GM18951 (cell line): ENCODE measurements around the gene PHOX2A.

ENCODE experiments used
- POLR2A ChIP-seq: IDR thresholded peaks from 4 replicates; pipeline ENCODE4 v1.6.1; 2011; ENCODE audit warnings: mild to moderate bottlenecking; ENCODE audit not compliant: insufficient read length, insufficient read depth; ENCODE audit errors: extremely low read depth
- in situ Hi-C: fragments of 300-500 bp; cut with MboI; formaldehyde crosslinking; loops from one replicate; pipeline ENCODE4 v1.12.0; 2022; ENCODE audit warnings: low sequenced_read_pairs, mixed read lengths, inconsistent platforms; ENCODE audit not compliant: unreplicated experiment

The PHOX2A gene

DNA sequence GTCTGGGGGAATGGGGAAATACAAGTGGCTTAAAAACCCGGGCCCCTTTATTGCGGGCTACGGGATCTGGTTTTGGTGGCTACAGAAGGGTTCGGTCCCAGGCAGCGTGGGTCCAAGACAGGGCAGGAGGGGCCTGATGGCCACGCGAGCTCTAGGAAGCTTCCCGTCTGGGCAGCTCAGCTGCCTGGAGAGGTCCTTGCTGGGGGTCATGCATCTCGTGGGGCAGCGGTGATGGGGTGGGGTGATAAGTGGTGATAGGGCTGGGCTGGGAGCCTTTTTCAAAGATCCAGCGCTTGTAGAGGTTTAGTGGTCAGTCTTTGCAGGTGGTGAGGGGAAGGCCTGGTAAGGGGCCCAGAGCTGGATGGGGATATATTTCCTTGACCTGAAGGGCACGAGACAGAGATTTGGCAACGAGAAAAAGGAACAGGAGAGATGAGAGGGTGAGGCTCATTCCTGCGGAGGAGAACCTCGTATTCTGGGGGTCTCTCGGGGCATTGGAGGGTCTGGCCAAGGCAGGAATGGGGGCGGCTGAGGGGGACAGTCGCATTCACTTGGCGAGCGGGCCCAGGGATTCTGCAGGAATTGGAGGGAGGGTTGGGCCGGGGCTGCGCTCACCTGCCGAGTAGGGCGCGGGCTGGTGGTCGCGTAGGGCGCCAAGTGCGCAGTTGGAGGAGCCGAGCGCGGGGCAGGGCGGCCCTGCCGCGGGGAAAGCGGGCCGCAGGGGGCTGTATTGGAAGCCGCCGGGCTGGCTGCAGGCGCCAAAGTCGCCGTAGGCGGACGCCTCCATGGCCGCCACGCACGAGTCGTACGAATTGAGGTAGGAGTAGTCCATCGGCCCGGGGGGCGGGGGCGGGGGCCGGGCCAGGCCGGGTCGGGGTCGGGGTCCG, 560 bp downstream of the PHOX2A start:
- no peak for TF ChIP-seq POLR2A
- in situ Hi-C loops: no loop called here

DNA sequence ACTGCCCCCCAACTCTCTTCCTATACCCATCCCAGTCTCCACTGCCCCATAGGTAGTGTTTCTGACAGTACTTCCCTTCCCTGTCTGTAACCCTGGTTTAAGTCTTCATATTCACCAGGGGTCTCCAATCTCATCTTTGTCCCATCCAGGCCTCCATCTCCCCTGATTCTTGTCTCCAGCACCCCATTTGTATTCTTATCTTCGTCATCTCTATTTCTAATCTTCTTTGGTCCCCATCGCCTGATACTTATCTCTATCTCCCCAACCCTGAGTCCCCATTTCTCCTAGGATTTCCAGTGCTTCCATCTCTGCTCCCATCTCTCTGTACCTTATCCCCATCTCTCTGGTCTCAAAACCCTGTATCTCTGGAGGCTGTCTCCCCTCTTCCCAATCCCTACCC, 1.8 kb downstream of the PHOX2A start:
- TF ChIP-seq POLR2A: no peak
- in situ Hi-C loops: no loop called here

DNA sequence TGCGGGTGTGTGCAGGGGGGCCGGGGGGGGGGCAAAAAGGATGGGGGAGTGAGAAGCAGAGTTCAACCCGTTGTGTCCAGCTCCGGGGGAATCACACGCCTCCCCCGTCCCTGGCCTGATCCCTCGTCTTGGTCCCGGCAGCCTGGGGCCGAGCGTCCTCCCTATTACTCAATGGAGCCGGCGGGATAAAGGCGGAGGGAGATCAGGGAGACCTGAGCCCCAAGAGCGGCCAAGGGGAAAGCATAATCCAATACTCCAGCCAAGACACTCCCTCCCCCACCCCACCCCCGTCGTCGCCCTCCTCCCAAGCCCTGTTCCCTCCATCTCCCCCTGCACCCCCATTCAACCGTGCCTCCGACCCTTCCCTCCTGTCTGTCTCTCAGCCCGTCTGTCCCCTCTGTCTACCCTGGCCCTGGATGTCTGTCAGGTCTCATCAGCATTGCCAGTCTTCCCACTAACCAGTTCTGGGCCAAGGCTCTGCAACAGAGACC, 2.6 kb downstream of the PHOX2A start:
- no peak for TF ChIP-seq POLR2A
- in situ Hi-C loops: no loop called here

DNA sequence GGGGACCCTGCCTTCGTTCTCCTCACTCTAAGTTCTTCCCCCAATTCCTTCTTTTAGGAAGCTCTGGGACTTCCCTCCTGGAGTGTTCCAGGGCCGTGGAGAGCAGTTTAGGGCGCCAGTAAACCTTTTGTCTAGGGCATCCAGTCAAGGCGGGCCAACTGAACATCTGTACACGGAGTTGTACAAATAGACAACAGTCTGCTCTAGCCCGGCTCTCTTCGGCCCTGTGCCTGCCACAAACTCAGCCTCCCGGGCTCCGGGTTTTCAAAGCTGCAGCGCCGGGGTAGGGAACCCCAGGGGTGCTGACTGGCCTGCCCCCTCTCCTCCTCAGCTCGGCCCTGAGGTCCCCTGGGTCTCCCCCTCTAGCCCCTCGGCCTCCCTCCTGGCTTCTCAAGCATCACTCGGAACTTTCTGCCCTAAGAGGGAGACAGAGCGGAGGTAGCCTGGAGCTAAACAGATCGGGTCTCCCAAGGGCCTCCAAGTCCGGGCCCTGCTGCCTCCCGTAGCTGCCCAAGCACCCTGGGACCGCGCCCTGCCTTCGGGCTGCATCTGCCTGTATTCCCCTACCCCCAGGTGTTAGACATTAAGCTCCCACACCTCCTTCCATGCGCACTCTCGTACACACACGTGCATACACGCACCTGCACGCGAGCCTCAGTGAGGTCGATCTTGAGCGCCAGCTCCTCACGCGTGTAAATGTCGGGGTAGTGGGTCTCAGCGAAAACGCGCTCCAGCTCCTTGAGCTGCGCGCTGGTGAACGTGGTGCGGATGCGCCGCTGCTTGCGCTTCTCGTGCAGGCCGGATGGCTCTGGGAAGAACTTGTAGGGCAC, 3.3 kb downstream of the PHOX2A start:
- in situ Hi-C loops: no loop called here
- TF ChIP-seq POLR2A: no peak

DNA sequence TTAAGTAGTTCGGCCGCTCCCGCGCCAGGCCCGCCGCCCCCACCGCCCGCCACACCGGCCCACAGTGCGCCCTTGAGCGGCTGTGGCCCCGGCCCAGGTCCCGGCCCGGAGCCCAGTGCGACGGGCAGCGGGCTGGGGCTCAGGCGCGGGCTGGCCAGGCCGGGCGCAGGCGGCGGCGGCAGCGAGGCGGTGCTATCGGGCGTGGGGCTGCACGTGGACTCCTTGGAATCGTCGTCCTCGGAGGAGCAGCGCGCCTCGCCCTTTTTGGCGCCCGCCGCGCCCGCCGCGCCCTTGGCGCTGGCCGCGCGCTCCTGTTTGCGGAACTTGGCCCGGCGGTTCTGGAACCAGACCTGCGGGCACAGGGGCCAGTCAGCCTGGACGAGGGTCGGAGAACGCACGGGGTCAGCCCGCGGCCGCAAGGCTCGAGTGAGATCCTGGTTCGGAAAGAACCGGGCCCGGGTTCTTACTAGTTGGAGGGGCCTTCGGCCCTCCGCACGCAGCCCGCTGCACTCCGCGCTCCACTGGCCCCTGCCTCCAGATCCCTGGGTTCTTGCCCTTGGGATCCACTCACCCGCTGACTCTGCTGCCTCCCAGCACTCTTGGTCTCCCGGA, 4.0 kb downstream of the PHOX2A start:
- TF ChIP-seq POLR2A: no peak
- in situ Hi-C loops: no loop called here

DNA sequence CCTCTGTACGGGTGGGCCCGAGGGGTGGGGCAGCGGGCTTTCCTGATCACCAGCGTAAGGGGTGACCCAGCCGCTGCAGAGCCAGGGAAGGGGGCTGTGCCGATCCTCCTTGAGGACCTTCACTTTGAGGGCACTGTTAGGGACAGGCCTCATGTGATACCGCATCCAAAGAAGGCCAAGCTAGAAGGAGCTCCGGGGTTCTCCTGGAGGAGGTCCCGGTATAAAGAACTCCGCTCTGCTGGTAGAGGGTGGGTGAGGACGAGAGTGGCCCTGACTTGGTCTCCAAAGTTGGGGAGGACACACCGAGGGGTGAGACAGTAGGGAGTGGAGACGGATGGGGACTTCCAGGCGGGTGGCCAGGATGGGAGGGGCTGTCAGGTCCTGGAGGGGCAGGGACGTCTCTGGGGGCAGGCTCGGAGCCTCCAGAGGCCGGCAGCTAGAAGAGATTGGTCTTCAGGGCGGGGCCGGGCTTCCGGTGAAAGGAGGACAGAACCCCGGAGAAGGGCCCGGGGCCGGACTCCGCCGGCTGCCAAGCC, 4.6 kb downstream of the PHOX2A start:
- no peak for TF ChIP-seq POLR2A
- in situ Hi-C loops: no loop called here

- no peak for TF ChIP-seq POLR2A
- in situ Hi-C loops: no loop called here
These were observed 5.3 kb downstream of the PHOX2A start for GRCh38 chr11:72238492-72239312.

GRCh38 chr11:72238040-72238450, 5.9 kb downstream of the PHOX2A start:
- in situ Hi-C loops: no loop called here
- TF ChIP-seq POLR2A: no peak

DNA sequence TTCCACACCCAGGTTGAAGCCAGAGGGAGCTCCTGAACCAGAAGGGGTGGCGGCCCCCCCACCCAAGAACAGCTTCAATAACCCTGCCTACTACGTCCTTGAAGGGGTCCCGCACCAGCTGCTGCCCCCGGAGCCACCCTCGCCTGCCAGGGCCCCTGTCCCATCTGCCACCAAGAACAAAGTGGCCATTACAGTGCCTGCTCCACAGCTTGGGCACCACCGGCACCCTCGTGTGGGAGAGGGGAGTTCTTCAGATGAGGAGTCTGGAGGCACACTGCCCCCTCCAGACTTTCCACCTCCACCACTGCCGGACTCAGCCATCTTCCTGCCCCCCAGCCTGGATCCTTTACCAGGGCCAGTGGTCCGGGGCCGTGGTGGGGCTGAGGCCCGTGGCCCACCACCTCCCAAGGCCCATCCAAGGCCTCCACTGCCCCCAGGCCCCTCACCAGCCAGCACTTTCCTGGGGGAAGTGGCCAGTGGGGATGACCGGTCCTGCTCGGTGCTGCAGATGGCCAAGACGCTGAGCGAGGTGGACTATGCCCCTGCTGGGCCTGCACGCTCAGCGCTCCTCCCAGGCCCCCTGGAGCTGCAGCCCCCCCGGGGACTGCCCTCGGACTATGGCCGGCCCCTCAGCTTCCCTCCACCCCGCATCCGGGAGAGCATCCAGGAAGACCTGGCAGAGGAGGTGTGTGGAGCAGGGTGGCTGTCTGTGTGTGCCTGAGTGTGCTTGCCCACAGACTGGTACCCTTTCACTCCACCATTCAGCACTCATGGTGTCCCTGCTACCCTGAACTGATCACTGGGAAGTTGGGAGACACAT, 6.7 kb downstream of the PHOX2A start:
- in situ Hi-C loops: no loop called here
- no peak for TF ChIP-seq POLR2A

- TF ChIP-seq POLR2A: no peak
- in situ Hi-C loops: no loop called here
These were observed 7.2 kb downstream of the PHOX2A start for GRCh38 chr11:72236774-72237111.

GRCh38 chr11:72236083-72236697, 7.8 kb downstream of the PHOX2A start:
- no peak for TF ChIP-seq POLR2A
- in situ Hi-C loops: no loop called here
